GM19455 (cell line): ENCODE results near the gene SPAG7.
A peak's percentile ranks its signal among the peaks of the same experiment; 100 is the strongest.

Source experiments
- ATAC-seq: cut with Tn5 transposase; IDR thresholded peaks from one replicate; pipeline ENCODE4 v1.9.1; 2021; ENCODE audit not compliant: unreplicated experiment

SPAG7 gene

GRCh38 chr17:4978726-4979125 is 11.1 kb upstream of the SPAG7 start:
- ATAC-seq: no peak

- no peak for ATAC-seq
Measured at GRCh38 chr17:4974115-4974670, 6.6 kb upstream of the SPAG7 start.

GRCh38 chr17:4973256-4974114 is 5.9 kb upstream of the SPAG7 start:
- ATAC-seq: no peak

GRCh38 chr17:4972752-4973151 is 5.1 kb upstream of the SPAG7 start:
- no peak for ATAC-seq

GRCh38 chr17:4972322-4972721 is 4.7 kb upstream of the SPAG7 start:
- ATAC-seq: no peak

- no peak for ATAC-seq
Measured at GRCh38 chr17:4971826-4972225, 4.2 kb upstream of the SPAG7 start.

GRCh38 chr17:4970273-4970672 is 2.7 kb upstream of the SPAG7 start:
- ATAC-seq: no peak

- ATAC-seq: no peak
Measured at GRCh38 chr17:4969551-4970173, 2.0 kb upstream of the SPAG7 start.

GRCh38 chr17:4969047-4969550 is 1.5 kb upstream of the SPAG7 start:
- ATAC-seq: no peak

- ATAC-seq: no peak
Measured at GRCh38 chr17:4968486-4969046, 949 bp upstream of the SPAG7 start.

GRCh38 chr17:4966844-4967538 is 626 bp downstream of the SPAG7 start:
- ATAC-seq: peak; percentile 86

- ATAC-seq: no peak
Measured at GRCh38 chr17:4965311-4965986, 2.2 kb downstream of the SPAG7 start.

- ATAC-seq: no peak
Measured at GRCh38 chr17:4960279-4960922, 7.2 kb downstream of the SPAG7 start.

- ATAC-seq: no peak
Measured at GRCh38 chr17:4959261-4959965, 8.2 kb downstream of the SPAG7 start.

- ATAC-seq: no peak
Measured at GRCh38 chr17:4958102-4958501, 9.5 kb downstream of the SPAG7 start.

- ATAC-seq: no peak
Measured at GRCh38 chr17:4956493-4957061, 11.0 kb downstream of the SPAG7 start.

- ATAC-seq: no peak
Measured at GRCh38 chr17:4955091-4955490, 12.5 kb downstream of the SPAG7 start.

GRCh38 chr17:4953451-4953961 is 14.1 kb downstream of the SPAG7 start:
- no peak for ATAC-seq

- ATAC-seq: no peak
Measured at GRCh38 chr17:4951486-4951885, 16.1 kb downstream of the SPAG7 start.
